Measurements from ENCODE around the gene DDX10. TPM values are rescaled to one million over a fixed set of nuclear protein-coding genes. Genes with fewer than 3 reads are reported as not detected.

DDX10 gene
- total and polyA plus RNA-seq, 7 donors = 10.0 to 18.0 (median 11.4) TPM

- intact Hi-C loops (cut with DNase I) = no loop called here
- no peaks in the 10 kb centered on the region for H3K9me3 ChIP-seq
- WGBS, 3 donors = 95 to 100% (median 97%) methylated on average over 3 of the region's 3 CpGs
Measured at GRCh38 chr11:108838102-108838791, 173.4 kb downstream of the DDX10 start.

GRCh38 chr11:108838792-108839105 lies 173.9 kb downstream of the DDX10 start:
- intact Hi-C loops (cut with DNase I) = no loop called here
- TF ChIP-seq CTCF (IDR thresholded peaks at IDR 0.05) = no peak
- WGBS, 3 donors = 91 to 96% (median 92%) methylated on average over 1 of the region's 1 CpG

More at GRCh38 chr11:108838102-108838791, 173.4 kb downstream of the DDX10 start:
- no peak for TF ChIP-seq CTCF (IDR thresholded peaks at IDR 0.05)
- Histone ChIP-seq H3K4me3 (no peak overlapping the region), H3K27ac (no peak overlapping the region), H3K4me1 (no peaks in the 10 kb centered on the region), H3K27me3 (ENCODE audit: insufficient read depth in 3 of 3, low read length in 2 of 3) (no peaks in the 10 kb centered on the region), H3K36me3 (ENCODE audit: insufficient read depth in 1 of 2, low read depth in 1 of 2) (peaks cover 0 to 10% of the 10 kb centered on the region in 2 donors)
- no peak for DNase-seq
- ATAC-seq = no peak

GRCh38 chr11:108846009-108846408 lies 181.1 kb downstream of the DDX10 start:
- H3K4me1 ChIP-seq = no peaks in the 10 kb centered on the region
- H3K36me3 ChIP-seq (ENCODE audit: insufficient read depth in 1 of 2, low read depth in 1 of 2) = no peaks in the 10 kb centered on the region
- H3K27me3 ChIP-seq (ENCODE audit: insufficient read depth in 3 of 3, low read length in 2 of 3) = no peaks in the 10 kb centered on the region
- H3K9me3 ChIP-seq = no peaks in the 10 kb centered on the region
- intact Hi-C loops (cut with DNase I) = no loop called here
- DNase-seq = no peak
- no peak overlapping the region for H3K27ac ChIP-seq
- ATAC-seq = no peak
- TF ChIP-seq CTCF (IDR thresholded peaks at IDR 0.05) = no peak
- H3K4me3 ChIP-seq = no peak overlapping the region

More at GRCh38 chr11:108838792-108839105, 173.9 kb downstream of the DDX10 start:
- H3K27me3 ChIP-seq (ENCODE audit: insufficient read depth in 3 of 3, low read length in 2 of 3) = no peaks in the 10 kb centered on the region
- peaks cover 0 to 10% of the 10 kb centered on the region in 2 donors for H3K36me3 ChIP-seq (ENCODE audit: insufficient read depth in 1 of 2, low read depth in 1 of 2)
- H3K9me3 ChIP-seq = no peaks in the 10 kb centered on the region
- no peak for ATAC-seq
- no peak for DNase-seq
- no peak overlapping the region for H3K4me3 ChIP-seq
- H3K27ac ChIP-seq = no peak overlapping the region
- H3K4me1 ChIP-seq = no peaks in the 10 kb centered on the region

- intact Hi-C loops (cut with DNase I) = no loop called here
- Histone ChIP-seq H3K36me3 (ENCODE audit: insufficient read depth in 1 of 2, low read depth in 1 of 2) (no peaks in the 10 kb centered on the region), H3K27ac (no peak overlapping the region), H3K27me3 (ENCODE audit: insufficient read depth in 3 of 3, low read length in 2 of 3) (no peaks in the 10 kb centered on the region), H3K4me1 (peaks cover 1% of the 10 kb centered on the region), H3K4me3 (no peak overlapping the region), H3K9me3 (no peaks in the 10 kb centered on the region)
- no peak for TF ChIP-seq CTCF (IDR thresholded peaks at IDR 0.05)
- ATAC-seq (no peak), DNase-seq (no peak)
- 93 to 95% (median 94%) methylated on average over 3 of the region's 3 CpGs for WGBS, 3 donors
Measured at GRCh38 chr11:108847298-108847990, 182.6 kb downstream of the DDX10 start.

Data from psoas muscle (tissue), 8 donors.